ENCODE results near the gene TCOF1.

- no peak for TF ChIP-seq ZC3H10 (CRISPR knock-in tag; IDR thresholded peaks at IDR 0.05)
- no peak for TF ChIP-seq PPARA (CRISPR knock-in tag; IDR thresholded peaks at IDR 0.05; ENCODE audit: borderline replicate concordance)
- TF ChIP-seq ZNF70 (CRISPR knock-in tag; IDR thresholded peaks at IDR 0.05) = no peak
- no peak for TF ChIP-seq TOX (CRISPR knock-in tag; IDR thresholded peaks at IDR 0.05; ENCODE audit: borderline replicate concordance)
- TF ChIP-seq SNAI2 (CRISPR knock-in tag; IDR thresholded peaks at IDR 0.05) = no peak
- TF ChIP-seq, protein P1, sequence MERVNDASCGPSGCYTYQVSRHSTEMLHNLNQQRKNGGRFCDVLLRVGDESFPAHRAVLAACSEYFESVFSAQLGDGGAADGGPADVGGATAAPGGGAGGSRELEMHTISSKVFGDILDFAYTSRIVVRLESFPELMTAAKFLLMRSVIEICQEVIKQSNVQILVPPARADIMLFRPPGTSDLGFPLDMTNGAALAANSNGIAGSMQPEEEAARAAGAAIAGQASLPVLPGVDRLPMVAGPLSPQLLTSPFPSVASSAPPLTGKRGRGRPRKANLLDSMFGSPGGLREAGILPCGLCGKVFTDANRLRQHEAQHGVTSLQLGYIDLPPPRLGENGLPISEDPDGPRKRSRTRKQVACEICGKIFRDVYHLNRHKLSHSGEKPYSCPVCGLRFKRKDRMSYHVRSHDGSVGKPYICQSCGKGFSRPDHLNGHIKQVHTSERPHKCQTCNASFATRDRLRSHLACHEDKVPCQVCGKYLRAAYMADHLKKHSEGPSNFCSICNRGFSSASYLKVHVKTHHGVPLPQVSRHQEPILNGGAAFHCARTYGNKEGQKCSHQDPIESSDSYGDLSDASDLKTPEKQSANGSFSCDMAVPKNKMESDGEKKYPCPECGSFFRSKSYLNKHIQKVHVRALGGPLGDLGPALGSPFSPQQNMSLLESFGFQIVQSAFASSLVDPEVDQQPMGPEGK (CRISPR knock-in tag; IDR thresholded peaks at IDR 0.05; ENCODE audit: borderline replicate concordance) = no peak
- TF ChIP-seq, protein P2, sequence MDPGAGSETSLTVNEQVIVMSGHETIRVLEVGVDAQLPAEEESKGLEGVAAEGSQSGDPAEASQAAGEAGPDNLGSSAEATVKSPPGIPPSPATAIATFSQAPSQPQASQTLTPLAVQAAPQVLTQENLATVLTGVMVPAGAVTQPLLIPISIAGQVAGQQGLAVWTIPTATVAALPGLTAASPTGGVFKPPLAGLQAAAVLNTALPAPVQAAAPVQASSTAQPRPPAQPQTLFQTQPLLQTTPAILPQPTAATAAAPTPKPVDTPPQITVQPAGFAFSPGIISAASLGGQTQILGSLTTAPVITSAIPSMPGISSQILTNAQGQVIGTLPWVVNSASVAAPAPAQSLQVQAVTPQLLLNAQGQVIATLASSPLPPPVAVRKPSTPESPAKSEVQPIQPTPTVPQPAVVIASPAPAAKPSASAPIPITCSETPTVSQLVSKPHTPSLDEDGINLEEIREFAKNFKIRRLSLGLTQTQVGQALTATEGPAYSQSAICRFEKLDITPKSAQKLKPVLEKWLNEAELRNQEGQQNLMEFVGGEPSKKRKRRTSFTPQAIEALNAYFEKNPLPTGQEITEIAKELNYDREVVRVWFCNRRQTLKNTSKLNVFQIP (CRISPR knock-in tag; IDR thresholded peaks at IDR 0.05; ENCODE audit: borderline replicate concordance, low read depth) = no peak
- TF ChIP-seq, protein P3, sequence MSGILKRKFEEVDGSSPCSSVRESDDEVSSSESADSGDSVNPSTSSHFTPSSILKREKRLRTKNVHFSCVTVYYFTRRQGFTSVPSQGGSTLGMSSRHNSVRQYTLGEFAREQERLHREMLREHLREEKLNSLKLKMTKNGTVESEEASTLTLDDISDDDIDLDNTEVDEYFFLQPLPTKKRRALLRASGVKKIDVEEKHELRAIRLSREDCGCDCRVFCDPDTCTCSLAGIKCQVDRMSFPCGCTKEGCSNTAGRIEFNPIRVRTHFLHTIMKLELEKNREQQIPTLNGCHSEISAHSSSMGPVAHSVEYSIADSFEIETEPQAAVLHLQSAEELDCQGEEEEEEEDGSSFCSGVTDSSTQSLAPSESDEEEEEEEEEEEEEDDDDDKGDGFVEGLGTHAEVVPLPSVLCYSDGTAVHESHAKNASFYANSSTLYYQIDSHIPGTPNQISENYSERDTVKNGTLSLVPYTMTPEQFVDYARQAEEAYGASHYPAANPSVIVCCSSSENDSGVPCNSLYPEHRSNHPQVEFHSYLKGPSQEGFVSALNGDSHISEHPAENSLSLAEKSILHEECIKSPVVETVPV (CRISPR knock-in tag; IDR thresholded peaks at IDR 0.05) = no peak
- TF ChIP-seq, protein P4, sequence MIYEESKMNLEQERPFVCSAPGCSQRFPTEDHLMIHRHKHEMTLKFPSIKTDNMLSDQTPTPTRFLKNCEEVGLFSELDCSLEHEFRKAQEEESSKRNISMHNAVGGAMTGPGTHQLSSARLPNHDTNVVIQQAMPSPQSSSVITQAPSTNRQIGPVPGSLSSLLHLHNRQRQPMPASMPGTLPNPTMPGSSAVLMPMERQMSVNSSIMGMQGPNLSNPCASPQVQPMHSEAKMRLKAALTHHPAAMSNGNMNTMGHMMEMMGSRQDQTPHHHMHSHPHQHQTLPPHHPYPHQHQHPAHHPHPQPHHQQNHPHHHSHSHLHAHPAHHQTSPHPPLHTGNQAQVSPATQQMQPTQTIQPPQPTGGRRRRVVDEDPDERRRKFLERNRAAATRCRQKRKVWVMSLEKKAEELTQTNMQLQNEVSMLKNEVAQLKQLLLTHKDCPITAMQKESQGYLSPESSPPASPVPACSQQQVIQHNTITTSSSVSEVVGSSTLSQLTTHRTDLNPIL (CRISPR knock-in tag; IDR thresholded peaks at IDR 0.05; ENCODE audit: low read depth) = no peak
- no peak for TF ChIP-seq ESRRG (CRISPR knock-in tag; IDR thresholded peaks at IDR 0.05)
- no peak for TF ChIP-seq ZFP30 (CRISPR knock-in tag; IDR thresholded peaks at IDR 0.05)
- TF ChIP-seq BACH2 (CRISPR knock-in tag; IDR thresholded peaks at IDR 0.05; ENCODE audit: borderline replicate concordance) = no peak
Observed at GRCh38 chr5:150393096-150393645, 35.7 kb downstream of the TCOF1 start.
